M059J (cell line): ENCODE measurements around the gene MMEL1. TPM values are rescaled to one million over a fixed set of nuclear protein-coding genes. Genes with fewer than 3 reads are reported as not detected.
"Not testable (repeated sequence)": the region's sequence is repeated elsewhere in the genome, so short reads cannot be mapped to it uniquely, and the experiment has no call there.

Source experiments
- DNase-seq: peaks from one replicate; pipeline ENCODE4 v3.0.0-alpha.2; 2012; ENCODE audit warnings: low read depth
- total RNA-seq: library from RNA; depleted of rRNA; stranded (reverse); fragments of >200 nt; shearing (Covaris generic); gene quantifications from 2 replicates; pipeline ENCODE4 v1.2.3, GENCODE V29; 2014

Gene MMEL1
- total RNA-seq, 1 experiment from 2014 or later: not detected

- DNase-seq: no peak
These were observed 3.7 kb downstream of the MMEL1 start for GRCh38 chr1:2628933-2629626.

- DNase-seq: no peak
These were observed 4.5 kb downstream of the MMEL1 start for GRCh38 chr1:2628191-2628932.

DNA sequence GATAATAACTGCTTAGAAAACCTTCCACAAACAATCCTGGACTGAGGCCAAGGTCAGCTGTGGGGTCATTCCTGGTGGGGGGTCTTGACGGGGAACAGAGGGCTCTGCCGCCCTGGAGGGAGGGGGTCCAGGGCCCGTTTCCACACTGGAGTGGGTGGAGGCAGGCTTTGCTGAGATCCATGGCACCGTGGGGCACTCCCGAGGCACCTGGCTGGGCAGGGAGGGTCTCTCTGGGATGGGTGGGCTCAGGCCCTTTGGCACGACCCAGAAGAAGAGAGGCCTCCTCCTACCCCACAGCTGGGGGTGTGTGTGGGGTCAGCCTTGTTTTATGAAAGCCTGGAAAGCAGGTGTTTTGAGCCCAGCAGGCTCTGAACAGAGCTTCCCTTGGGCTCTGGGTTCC is 5.1 kb downstream of the MMEL1 start:
- no peak for DNase-seq

- DNase-seq: not testable (repeated sequence)
These were observed 7.1 kb downstream of the MMEL1 start for GRCh38 chr1:2625748-2626147.

- DNase-seq: no peak
These were observed 7.5 kb downstream of the MMEL1 start for GRCh38 chr1:2625311-2625710.

DNA sequence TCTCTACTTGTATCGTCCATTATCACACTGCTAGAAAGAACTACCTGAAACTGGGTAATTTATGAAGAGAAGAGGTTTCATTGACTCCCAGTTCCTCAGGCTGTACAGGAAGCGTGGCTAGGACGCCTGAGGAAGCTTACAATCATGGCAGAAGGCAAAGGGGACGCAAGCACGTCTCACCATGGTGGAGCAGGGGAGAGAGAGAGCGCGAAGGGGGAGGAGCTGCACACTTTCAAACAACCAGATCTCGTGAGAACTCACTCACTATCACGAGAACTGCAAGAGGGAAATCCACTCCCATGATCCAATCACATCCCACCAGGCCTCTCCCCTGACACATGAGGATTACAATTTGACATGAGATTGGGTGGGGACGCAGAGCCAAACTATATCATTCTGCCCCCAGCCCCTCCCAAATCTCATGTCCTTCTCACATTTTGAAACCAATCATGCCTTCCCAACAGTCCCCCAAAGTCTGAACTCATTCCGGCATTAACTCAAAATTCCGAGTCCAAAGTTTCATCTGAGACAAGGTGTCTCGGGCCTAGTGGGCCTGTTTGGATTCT is 8.0 kb downstream of the MMEL1 start:
- no peak for DNase-seq

DNA sequence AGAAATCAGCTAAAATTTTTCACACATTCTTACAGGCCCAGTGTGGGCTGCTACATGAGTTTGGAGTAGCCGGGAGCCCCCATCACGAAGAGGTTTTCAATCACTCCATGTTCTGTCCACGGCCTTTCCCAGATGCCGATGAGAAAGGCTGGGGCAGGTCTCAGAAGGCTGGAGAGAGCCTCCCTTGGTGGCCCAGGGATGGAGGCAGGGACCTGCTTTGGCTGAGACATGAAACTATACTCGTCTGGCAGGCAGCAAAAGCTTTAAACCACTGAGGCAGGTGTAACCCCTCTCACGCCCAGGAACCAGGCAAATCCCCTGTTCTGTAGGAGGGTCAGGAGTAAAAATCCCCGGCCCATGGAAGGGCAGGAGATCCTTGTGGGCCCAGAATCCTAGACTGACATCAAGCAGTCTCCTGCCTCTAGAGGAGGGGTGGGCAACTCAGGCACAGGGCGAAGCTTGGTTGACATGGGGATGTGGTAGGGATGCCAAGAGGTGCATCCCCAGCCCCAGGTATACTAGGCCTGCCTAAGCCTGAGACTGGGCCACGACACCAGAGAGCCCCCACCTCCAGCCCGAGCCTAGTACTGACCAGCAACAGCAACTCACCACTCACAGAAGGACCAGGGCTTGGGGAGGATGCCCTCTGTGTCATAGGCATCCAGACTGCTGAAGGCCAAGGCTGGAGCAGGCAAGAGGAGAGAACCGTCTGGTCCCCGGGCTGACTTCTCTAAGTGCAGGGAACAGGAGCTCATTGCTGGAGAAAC is 9.1 kb downstream of the MMEL1 start:
- DNase-seq: no peak

GRCh38 chr1:2617971-2618470 is 14.8 kb downstream of the MMEL1 start:
- DNase-seq: no peak

- no peak for DNase-seq
These were observed 18.7 kb downstream of the MMEL1 start for GRCh38 chr1:2614145-2614544.

DNA sequence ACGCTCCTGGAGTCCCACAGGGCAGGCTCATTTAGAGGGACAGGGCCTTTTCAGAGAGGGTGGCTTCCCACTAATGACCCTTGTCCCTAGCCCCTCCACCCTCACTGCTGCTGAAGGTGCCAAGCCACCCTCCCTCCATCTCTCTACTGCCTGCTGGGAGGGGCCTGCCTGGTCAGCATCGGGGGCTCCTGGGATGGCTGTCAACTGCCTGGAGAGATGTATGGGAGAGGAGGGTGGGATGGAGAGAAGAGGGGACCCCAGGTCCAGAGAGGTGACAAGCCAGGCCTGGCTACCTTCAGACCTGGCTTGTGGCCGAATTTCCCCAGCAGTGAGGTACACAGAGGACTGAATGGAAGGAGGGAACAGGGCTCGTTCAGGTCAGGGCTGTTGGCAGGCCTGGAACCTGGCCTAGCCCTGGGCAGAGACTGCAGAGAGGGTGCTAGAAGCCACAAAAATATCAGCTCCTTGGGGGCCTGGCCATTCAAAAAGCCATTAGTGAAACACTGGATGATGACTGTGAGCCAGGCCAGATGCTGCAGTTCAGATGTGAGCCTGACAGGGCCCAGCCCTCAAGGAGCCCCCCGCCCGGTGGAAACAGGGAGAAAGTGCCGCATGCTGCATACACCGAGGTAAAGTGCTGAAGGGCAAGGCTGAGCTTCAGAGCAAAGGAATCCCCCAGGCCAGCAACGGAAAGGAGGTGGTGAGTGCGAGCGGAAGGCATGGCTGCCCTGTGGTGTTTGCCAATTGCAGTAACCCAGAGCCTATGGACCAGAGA is 20.0 kb downstream of the MMEL1 start:
- DNase-seq: no peak

- no peak for DNase-seq
These were observed 21.0 kb downstream of the MMEL1 start for GRCh38 chr1:2611621-2612437.

- peak; percentile 3 for DNase-seq
These were observed 21.8 kb downstream of the MMEL1 start for GRCh38 chr1:2611031-2611501.

GRCh38 chr1:2610036-2610959 is 22.5 kb downstream of the MMEL1 start:
- DNase-seq: peak; percentile 6

DNA sequence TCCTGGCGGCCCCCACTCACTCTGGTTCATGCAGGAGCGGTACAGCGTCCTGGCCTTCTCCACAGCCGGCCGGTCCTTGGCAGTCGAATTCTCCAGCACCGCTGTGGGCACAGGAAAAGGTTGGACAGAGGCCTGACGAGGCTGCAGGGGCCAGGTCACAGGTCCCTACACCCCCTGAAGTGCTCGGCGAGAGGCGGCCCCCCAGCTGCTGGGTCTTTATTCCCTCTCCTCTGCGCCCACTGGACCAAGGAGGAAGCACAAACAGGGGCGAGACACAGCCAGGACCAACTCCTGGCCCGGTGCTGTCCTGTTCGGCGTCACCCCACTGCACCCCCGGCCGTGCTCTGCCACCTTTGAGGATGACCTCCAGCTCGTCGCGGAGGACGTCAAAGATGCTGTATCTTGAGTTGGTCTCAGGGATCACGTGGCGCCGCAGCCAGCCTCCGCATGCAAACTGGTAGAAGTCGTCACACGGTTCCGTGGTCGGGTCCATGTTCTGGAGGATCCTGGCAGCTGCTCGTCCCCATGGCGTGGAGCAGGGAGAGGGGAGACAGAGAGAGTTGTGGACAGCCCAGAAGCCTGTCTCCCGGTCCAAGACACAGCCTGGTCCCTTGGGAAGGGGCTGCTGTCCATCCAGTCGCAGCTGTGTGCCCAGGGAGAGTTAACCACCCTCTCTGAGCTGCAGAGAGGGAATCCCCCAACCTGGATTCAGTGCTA is 23.3 kb downstream of the MMEL1 start:
- no peak for DNase-seq

DNA sequence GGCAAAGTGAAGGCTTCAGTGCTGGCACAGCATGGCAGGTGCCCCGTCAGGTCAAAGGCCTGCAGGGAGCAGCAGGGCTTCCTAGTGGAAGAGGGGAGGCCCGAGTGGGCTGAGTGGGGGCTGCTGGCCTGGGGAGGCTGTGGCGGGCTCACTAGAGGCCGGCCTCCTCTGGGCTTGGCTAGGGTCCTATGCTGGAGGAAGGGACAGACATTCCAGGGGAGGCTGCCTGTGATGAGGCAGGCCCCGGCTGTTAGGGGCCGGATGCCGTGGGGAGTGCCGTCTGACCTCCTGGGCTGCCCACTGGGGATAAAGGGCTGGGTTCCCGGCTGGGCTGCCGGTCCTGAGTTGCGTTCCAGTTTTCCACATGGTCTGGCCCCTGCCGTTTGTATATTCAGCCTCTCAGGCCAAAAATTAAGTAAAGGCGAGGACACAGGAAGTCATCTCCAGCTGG is 25.1 kb downstream of the MMEL1 start:
- no peak for DNase-seq

DNA sequence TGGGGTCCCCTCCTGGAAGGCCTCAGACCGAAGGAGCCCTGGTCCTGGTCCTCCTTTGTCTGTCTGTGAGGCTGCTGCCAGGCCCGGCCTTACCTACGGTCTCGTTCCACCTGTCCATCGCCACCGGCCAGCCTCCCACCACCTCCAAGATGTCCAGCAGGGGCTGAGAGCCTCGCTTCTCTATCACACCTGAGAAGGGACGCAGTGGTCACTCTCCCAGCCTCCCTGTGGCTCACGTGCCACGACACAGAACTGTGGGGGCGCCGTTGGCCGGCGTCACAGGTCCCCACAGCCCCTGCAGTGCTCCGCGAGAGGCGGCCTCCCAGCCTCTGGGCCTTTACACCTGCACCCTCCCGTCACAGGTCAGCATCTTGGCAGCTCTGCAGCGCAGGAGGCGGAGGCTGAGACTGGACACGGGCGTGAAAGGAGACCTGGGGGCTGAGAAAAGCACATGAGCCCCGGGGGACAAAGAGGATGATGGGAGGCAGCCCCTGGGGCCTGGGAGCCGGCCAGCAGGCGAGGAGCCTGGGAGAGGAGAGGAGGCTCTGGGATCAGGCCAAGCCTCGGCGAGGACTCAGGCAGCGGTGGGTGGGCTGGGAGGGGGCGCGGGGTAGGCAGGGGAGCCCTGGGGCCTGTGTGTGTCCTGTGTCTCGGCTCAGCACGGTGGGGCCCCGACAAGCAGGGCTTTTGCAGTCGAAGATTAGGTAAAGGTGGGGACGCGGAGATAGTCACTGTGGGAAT is 25.8 kb downstream of the MMEL1 start:
- DNase-seq: no peak

DNA sequence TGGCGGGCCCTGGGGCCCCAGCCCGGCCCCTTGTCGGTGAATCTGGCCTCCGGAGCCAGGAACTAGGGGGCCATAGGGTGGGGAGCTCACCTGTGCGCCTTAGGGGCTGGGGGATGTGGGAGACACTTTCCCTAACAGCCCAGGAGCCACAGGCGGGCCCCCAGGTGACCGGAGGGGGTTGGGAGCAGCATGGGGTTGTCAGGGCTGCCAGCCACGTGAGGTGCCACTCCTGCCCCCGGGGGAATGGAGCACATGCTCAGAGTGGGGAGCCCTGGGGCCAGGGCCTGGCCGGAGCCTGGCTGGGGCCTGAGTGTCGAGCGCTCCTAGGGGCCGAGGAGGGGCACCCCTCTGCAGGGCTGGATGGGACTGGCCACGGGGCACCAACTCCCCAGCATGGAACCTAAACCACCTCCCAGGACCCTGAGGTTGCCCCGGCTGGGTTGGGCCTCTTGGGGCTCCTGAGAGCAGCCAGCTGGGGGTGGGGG is 26.4 kb downstream of the MMEL1 start:
- no peak for DNase-seq
